Stomach (tissue), 4 donors: ENCODE measurements around the gene SPOCK3.

ENCODE experiments used
- POLR2A ChIP-seq, 4 donors: fragments of 450-650 bp; IDR thresholded peaks; one replicate each; pipeline ENCODE4 v1.6.1; 2016; ENCODE audit warnings: antibody characterized with exemption in 4 of 4, control low read depth in 2 of 4, mild to moderate bottlenecking in 1 of 4, moderate library complexity in 1 of 4
- TF ChIP-seq, protein P1 (sequence below), 7 experiments: fragments of 450-650 bp in 4 of 7; fragments of 200-600 bp in 3 of 7; sonication (generic) in 3 of 7; IDR thresholded peaks; one replicate each; pipeline ENCODE4 v1.5.1; 2016 to 2019; ENCODE audit warnings: antibody characterized with exemption in 7 of 7, control low read depth in 2 of 7, mild to moderate bottlenecking in 1 of 7

DNA sequence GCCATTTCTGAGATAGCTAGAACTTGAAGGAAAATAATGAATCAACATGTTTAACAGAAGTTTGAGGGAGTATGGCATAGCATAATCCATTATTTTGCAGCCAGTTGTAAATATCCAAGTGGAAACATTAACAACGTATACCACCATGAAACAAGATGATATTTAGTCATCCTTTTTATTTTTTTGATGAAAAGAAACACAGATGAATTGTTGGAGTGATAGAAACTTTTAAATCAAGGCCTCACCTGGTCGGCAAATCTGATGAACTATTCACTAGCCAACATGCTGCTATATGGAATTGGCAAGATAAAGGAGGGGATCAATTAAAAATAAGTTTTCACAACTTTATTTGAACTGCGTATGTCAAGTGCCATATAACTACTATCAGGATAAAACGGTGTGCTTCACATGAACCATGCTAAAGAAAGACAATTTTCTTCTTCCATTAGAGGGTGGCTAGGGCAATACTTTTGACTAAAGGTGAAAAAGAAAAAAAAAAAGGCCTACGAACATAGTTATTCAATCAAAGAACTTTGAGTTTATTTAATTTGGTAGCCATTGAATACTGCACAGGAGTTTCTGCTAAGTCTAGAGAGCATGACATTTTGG lies 510.7 kb downstream of the SPOCK3 start:
- TF ChIP-seq POLR2A (IDR thresholded peaks at IDR 0.05), result no peak
- TF ChIP-seq, protein P1, sequence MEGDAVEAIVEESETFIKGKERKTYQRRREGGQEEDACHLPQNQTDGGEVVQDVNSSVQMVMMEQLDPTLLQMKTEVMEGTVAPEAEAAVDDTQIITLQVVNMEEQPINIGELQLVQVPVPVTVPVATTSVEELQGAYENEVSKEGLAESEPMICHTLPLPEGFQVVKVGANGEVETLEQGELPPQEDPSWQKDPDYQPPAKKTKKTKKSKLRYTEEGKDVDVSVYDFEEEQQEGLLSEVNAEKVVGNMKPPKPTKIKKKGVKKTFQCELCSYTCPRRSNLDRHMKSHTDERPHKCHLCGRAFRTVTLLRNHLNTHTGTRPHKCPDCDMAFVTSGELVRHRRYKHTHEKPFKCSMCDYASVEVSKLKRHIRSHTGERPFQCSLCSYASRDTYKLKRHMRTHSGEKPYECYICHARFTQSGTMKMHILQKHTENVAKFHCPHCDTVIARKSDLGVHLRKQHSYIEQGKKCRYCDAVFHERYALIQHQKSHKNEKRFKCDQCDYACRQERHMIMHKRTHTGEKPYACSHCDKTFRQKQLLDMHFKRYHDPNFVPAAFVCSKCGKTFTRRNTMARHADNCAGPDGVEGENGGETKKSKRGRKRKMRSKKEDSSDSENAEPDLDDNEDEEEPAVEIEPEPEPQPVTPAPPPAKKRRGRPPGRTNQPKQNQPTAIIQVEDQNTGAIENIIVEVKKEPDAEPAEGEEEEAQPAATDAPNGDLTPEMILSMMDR (IDR thresholded peaks at IDR 0.05), result no peak
